Esophagus squamous epithelium (tissue), 4 donors: ENCODE data around the gene TRPV2.

Source experiments
- CTCF ChIP-seq, 6 experiments: fragments of 450-650 bp in 4 of 6; fragments of 200-600 bp in 2 of 6; sonication (generic) in 2 of 6; IDR thresholded peaks; one replicate each; pipeline ENCODE4 v1.5.1; 2016 to 2019; ENCODE audit warnings: antibody characterized with exemption in 6 of 6, mild to moderate bottlenecking in 4 of 6, moderate library complexity in 4 of 6
- POLR2A ChIP-seq, 4 donors: fragments of 450-650 bp; IDR thresholded peaks; one replicate each; pipeline ENCODE4 v1.6.1; 2017; ENCODE audit warnings: antibody characterized with exemption in 4 of 4, mild to moderate bottlenecking in 4 of 4, moderate library complexity in 3 of 4

- TF ChIP-seq POLR2A (IDR thresholded peaks at IDR 0.05) (no peak), CTCF (IDR thresholded peaks at IDR 0.05) (no peak)
These were observed 3.3 kb downstream of the TRPV2 start for GRCh38 chr17:16418685-16419068.
